HG03095 (cell line): ENCODE results near the gene RDH14.

ENCODE experiments used
- ATAC-seq: cut with Tn5 transposase; IDR thresholded peaks from one replicate; pipeline ENCODE4 v1.9.1; 2021; ENCODE audit warnings: moderate library complexity; ENCODE audit not compliant: unreplicated experiment

RDH14 gene

DNA sequence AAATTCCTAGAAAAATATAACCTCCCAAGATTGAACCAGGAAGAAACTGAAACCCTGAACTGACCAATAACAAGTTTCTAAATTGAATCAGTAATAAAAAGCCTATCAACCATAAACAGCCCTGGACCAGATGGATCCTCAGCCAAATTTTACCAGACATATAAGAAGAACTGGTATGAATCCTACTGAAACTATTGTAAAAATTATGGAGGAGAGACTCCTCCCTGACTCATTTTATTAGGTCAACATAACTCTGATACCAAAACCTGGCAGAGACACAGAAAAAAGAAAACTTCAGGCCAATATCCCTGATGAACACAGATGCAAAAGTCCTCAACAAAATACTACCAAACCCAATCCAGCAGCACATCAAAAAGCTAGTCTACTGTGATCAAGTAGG lies 17.6 kb upstream of the RDH14 start:
- ATAC-seq, result no peak

DNA sequence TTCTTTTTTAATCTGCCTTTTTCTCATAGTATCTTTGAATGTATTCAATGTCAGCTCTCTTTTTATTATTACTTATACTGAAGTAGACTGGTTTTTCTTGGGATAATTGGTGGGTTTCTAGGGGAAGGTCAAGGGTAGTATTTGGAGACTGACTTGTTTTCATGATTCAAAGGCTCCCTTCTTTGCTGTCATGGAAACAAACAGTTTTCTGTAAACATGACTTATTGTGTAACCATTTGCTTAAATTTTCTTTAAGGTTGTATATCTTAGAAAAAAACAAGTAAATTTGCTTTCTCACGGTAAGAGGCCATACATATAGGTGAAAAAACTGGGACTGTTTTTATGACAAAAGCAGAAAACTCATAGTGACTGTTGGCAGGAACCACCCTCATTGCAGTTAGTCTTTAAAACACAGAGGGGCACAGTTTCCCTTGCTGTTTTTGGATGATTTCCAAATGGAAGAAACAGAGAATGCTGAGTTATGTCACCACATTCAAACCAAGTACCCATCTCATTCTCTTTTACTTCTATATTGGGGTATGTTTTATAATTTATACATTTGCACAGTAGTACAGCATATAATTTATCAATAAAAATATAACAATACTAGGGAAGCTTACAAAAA lies 5.8 kb upstream of the RDH14 start:
- no peak for ATAC-seq

DNA sequence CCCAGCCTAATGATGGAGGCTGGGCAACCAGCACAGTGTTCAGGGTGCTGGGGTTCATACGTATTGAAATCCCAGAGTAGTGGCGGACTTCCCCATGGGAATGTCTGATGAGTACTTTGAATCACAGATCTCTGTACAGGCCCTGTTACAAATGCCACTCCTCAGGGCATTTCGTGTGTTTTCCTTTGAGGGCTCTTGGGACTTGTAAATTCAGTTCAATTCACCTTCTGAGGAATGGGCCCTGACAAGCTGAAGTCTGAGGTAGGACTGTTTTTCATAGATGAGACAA lies 288 bp upstream of the RDH14 start:
- ATAC-seq, result no peak

DNA sequence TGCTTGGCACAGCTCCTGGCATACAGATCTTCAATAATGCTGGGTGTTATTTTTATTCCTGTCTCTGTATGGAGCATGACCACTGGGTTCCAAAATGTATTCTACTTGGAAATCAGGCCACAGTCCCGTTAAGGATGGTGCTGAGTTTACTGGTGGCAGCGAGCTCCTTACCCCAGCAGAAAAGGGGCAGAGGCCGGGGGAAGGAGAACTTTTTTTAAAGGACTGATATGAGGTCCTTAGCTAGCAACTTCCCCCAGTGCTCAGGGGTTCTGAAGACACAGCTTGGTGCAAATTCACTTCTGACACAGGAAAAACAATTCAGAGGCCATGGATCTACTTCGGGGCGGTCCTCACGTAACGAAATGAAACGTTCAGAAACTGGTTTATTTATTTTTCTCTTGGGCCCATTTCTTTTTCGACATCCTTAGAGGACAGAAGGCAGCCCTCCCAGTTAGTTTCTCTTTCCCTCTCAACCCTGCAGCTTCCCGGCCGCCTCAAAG lies 872 bp downstream of the RDH14 start:
- peak; percentile 3 for ATAC-seq

DNA sequence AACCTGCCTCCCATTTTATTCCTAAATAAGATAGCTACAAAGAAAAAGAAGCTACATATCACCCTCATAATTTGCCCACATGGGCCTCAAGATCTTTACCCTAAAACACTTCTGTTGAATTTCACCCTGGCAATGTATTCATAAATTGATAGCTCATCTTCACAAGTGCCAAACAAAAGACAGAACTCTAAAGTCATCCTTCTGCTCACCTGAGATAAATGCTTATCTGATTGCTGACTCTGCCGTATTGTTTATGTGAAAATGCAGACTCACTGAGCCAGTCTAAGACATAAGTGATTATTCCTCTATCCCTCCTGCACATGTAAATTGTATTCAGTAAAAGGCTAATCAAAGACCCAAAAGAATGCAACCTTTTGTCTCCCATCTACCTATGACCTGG lies 2.0 kb downstream of the RDH14 start:
- ATAC-seq, result no peak

DNA sequence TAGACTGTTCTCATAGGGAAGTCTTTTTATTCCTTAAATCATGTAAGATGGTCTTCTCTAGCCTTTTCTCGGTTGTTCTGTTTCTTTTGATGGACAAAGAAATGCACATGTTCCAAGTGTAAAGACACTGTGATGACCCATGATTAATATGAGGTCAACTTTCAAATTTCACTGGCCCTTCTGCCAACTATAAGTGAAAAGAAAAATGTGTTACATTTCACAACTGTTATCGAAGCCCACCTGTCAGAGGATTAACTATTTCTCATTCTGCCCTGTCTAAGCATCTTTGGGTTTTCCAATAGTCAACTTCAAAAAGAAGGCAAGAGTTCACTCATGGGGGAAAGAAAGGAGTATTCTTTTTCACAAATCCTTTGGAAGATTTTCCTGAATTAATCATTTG lies 3.3 kb downstream of the RDH14 start:
- ATAC-seq, result no peak

DNA sequence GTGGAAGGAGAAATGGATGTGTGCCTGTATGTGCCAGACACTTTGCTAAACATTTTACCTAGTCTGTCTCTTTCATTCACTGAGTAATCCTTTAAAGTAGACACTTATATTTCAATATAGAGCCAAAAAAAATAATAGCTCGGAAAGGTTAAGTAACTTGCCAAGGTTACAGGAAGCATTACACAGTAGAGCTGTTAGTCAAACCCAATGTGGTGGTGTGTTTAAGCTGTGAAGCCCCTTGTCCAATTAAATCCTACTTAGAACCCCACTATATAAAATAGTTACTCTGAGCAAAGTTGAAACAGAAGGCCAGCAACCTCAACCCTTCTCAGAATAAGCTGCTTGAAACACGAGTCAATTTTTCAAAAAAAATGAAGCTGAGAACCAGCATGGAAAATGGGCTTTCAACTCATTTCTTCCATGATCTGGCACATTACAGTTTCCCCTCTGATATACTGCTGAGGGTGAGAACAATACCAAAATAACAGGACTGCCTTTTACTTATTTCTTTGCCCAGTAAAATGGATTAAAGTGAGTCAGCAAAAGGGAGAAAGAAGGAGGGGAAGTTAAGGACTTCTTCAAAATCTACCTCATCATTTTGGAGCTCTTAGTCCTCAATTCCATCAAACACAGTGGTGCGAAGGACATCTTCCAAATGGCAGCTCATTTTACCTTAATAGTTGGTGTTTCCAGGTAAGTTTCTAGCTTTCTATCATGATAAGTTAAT lies 7.9 kb downstream of the RDH14 start:
- ATAC-seq, result no peak

DNA sequence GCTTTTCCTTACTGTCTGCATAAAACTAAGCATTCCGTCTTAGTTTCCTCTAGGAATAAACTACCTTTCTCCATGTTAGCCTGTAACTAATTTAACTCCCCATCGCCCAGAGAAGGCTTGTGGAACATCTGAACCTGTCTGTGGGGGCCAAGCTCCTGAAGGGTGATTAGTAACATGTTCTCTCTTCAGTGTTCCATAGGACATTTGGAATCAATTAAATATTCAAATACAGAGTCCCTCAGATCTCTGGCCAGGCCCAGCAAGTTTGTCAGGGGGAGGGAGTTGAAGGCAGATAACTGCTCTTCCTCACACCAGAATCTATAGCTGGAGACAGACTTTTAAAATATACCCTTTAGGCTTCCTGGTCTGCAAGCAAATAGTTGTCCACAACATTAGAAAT lies 8.8 kb downstream of the RDH14 start:
- ATAC-seq, result no peak

DNA sequence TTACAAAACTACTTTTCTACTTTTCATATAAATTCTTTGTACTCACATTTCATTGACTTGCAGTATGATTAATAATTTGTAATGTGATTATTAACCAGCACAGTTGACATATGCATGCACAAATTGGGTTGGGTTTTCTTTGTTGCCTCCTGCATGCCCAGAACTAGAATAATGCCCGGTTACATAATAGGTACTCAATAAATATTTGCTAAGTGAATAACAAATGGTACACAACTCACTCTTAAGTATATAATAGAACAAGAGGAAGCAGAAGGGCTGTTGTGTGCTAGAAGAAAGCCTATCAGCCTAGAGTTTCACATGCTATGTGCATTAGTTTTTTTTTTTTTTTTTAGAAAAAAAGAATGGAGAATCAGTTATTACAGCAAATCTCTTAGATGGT lies 9.3 kb downstream of the RDH14 start:
- no peak for ATAC-seq

DNA sequence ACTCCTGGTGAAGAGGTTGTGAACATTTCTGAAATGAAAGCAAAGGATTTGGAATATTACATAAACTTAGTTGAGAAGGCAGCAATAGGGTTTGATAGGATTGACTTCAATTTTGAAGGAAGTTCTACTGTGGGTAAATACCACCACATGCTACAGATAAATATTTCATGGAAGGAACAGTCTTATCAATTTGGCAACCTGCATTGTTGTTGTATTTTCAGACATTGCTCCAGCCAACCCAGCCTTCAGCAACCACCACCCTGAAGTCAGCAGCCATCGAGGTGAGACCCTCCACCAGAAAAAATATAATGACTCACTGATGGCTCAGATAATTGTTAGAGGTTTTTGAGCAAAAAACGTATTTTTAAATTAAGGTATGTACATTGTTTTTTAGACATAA lies 10.0 kb downstream of the RDH14 start:
- ATAC-seq, result no peak

DNA sequence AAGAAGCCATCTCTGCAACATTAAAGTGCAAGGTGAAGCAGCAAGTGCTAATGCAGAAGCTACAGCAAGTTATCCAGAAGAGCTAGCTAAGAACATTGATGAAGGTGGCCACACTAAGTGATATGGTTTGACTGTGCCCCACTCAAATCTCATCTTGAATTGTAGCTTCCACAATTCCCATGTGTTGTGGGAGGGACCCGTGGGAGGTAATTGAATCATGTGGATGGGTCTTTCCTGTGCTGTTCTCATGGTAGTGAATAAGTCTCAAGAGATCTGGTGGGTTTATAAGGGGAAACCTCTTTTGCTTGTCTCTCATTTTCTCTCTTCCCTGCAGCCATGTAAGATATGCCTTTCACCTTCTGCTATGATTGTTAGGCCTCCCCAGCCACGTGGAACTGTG lies 11.4 kb downstream of the RDH14 start:
- no peak for ATAC-seq

DNA sequence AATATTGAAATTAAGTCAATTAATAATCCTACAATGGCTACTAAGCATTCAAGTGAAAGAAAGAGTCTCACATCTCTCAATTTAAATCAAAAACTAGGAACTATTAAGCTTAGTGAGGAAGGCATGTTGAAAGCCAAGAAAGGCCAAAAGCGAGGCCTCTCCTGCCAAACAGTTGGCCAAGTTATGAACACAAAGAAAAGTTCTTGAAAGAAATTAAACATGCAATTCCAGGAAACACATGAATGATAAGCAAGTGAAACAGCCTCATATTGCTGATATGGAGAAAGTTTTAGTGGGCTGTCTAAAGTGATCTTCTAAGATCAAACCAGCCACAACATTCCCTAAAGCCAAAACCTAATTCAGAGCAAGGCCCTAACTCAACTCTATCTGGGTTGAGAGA lies 11.8 kb downstream of the RDH14 start:
- no peak for ATAC-seq

DNA sequence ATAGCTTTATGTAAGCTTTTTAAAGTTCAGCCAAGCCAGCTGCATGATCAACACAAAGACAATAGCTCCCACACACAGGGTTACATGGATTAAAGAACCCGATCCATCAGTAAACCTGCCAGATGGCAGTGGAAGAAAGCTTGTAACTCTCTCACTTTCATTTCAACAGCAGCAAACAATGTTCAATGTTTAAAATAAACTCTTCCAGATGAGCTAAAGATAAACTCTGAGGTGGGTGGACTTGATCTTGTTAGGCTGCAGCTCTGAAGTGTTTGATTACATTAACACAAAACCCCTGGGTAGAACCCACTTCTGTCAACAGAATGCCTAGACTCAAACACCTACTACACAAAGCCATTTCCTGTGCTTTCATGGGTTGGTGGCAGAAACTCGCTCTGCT lies 13.9 kb downstream of the RDH14 start:
- ATAC-seq, result peak; percentile 64

DNA sequence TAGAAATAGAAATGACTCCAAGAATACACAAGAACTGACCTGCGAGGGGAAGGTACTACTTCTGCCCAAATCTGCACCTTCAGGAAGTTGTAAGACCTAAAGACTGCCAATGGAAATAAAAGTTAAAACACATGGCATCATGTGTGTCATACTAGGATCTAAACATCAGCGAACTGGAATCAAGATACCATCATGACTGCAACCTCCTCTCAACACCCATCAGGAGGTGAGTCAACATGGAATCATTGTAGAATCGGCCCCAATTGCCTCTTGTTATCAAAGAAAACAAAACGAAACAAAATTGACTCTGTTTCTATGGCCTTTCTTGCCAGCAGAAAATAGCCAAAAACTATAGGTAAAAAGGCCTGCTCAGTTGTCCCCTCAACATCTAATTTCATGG lies 15.1 kb downstream of the RDH14 start:
- no peak for ATAC-seq

DNA sequence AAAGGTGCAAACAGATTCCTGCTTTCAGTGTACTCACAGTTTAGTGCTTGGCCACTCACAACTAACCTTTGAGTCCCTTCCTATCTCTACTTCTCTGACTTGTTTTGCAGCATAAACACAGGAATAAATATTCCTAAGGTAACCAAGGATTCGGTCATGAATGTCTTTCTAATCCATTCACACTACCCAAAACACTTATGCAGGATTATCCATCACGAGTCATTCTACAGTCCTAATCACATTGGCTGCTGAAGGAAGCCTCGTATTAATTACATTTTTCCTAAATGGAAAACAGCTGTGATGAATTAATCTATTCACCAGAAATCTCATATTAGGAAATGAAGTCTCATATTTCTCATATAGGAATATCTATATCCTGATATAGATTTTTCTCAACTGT lies 16.3 kb downstream of the RDH14 start:
- no peak for ATAC-seq

DNA sequence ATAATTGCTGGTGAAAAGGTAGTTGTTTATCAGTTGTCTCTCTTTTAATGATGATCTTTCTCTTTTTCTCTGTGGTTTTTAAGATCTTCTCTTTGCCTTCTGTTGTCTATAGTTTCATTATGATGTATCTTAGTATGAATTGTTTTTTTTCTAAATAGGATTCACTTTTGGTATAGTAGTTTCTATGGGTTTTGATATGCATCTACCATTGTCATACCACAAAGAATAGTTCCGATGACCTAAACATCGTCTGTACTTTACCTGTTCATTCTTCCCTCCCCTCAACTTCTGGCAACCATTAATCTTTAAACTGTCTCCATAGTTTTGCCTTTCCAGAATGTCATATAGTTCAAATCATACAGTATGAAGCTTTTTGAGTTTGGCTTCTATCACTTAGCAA lies 19.6 kb downstream of the RDH14 start:
- no peak for ATAC-seq

DNA sequence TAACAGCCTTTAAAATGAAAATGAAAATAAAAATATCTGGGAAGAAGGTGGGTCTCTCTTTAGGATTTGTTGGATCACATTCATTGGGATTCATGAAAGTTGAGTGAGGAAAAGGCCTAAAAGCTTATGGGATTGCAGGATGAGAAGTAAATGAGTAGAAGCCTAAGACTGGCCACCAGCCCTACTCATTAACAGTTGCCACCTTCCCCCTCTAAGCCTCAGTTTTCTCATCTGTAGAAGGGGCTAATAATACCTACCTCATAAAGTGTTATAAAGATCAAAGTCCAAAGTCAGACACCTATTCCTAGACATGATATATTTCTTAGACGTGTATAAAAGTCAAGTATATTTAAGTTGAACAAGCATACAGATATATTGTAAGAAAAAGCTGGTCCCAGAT lies 23.8 kb downstream of the RDH14 start:
- no peak for ATAC-seq

DNA sequence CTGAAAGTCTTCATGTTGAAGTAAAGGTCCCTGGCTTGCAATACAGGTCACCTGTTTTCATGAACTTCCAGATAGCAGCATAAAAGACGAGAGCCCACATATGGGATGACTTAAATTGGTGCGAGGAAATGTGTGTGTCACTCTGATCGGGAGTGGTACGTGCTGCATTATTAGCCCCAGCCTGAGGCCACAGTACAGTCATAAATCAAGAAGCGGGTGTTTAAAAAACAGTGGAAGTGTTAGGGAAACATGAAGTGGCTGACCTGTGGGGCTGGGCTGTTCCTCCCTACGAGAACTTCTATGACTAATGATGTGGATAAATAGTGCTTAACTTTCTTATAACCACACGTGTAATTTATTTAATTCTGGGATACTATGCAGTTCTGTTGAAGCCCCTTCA lies 24.4 kb downstream of the RDH14 start:
- ATAC-seq, result no peak

DNA sequence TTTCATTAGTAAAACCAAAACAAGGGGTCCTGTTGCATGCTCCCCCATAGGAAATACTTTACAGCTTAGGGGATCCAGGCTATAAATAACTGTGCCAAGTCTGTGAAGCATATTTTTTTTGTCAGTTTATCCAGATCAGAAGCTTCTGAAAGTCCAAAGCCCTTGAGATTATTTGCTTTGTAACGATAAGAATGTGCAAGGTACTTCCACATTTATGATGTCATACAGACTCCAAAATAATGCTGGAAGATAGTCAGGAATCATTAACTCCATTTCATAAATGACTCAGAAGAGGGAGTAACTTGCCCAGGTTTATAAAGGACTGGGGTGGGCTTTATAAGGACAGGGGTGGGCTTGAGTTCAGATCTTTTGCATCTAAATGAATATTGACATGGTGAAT lies 29.3 kb downstream of the RDH14 start:
- ATAC-seq, result no peak

DNA sequence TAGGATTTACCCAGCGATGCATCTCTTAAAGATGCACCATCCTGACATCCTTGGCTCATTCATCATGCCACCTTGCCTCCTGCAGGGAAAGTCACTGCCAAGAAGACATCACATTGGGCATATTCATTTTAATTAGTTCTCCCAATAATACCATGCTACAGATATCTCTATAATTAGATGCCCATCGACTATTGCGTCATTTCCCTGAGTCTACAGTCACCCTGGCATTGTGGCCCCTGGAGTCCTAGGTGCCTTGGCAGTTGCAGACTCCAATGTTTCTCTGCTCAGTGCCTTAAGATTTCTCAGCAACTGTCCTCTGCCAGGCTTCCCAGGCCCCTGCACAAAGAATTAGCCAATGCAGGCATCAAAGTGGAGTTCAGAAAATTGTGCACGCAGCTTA lies 32.6 kb downstream of the RDH14 start:
- no peak for ATAC-seq

DNA sequence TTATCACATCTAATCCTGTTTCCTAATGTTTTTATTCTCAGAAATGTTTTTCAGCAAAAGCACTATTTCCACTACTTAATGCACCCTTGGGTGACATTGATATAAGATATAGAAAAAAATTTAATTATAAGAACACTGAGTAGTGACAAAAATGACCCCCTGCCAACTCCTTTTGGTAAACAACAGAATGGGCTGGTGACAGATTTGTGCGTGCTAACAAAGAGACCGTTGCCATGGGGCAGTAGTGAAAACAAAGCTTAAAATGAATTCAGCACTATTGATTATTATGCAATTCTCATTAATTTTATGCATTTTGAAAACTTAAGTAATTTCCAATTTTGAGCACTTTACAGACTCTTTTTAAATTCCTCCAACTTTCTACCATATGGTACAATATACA lies 33.1 kb downstream of the RDH14 start:
- ATAC-seq, result no peak

DNA sequence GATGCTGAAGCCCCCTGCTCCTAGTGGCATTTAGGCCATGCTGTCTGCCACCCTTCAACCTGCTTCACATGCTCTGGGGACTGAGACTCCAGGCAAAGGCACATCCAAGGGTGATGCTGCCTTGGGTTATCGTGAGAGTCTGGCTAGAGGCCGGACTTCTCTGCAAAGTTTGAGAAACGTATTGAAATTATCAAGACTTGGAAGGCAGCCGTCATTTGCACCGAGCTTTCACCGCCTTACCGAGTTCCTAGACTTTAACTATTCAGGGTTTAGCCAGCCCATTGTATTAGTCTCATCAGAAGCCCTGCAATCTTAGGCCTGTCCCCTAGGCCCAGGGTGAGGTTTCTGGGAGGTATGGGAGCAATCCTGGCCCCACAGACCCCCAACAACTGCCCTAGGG lies 34.0 kb downstream of the RDH14 start:
- no peak for ATAC-seq

DNA sequence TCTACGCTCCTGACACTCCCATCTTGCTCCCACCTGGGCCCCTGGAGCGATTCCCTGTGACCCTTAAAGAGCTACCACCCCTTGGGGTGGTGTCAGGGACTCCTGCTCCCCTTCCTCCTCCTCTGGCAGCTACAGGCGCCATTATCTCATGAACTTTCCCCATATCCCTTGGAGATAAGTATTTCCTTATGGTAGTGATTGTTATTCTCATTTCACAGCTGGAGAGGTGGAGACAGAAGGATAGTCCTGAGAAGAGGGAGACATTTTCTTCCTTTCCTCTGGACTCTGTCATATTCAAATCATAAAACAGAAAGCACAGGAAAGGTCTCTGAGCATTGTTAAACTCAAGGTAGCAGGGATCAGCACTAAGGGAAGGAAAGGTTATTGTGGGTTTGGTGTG lies 34.6 kb downstream of the RDH14 start:
- ATAC-seq, result no peak
